GM12878 (cell line): ENCODE measurements around the gene MAPRE3. TPM values are rescaled to one million over a fixed set of nuclear protein-coding genes. Genes with fewer than 3 reads are reported as not detected.

Source experiments
- ATAC-seq: fragments of 200-7000 bp; cut with Tn5 transposase; 3 replicates; pipeline ENCODE4 v1.9.1; 2020; ENCODE audit warnings: mild to moderate bottlenecking, moderate library complexity
- BruUV-seq: library from RNA; stranded (reverse); fragments of 400-500 nt; replicated peaks from 2 replicates; lab custom pipeline; 2021; lab: Mats Ljungman, UMichigan
- CTCF ChIA-PET: fragments of 300-600 bp; sonication (Branson Sonifier 250); formaldehyde crosslinking; extraction: SDS; loops from one replicate; lab custom pipeline; 2021; ENCODE audit warnings: inconsistent platforms; lab: Yijun Ruan, JAX
- POLR2A ChIA-PET: fragments of 350-600 bp; formaldehyde crosslinking; extraction: SDS; loops from one replicate; lab custom pipeline; 2021; ENCODE audit warnings: inconsistent platforms; lab: Charles Lee
- RAD21 ChIA-PET: fragments of 300-600 bp; sonication (Branson Sonifier 250); formaldehyde crosslinking; loops from one replicate; lab custom pipeline; 2023; ENCODE audit warnings: antibody characterized with exemption; ENCODE audit not compliant: unreplicated experiment; lab: Charles Lee
- SMC1A ChIA-PET: fragments of 300-600 bp; sonication (Branson Sonifier 250); formaldehyde crosslinking; loops from one replicate; lab custom pipeline; 2023; ENCODE audit not compliant: unreplicated experiment, uncharacterized antibody; lab: Charles Lee
- DNase-seq: peaks from one replicate; pipeline ENCODE4 v3.0.0-alpha.2; 2011; ENCODE audit warnings: low read depth, low spot score
- FAIRE-seq: peaks from 3 replicates; lab custom pipeline; 2011; peaks lifted over from hg19 to GRCh38; lab: Jason Lieb, UNC
- H2AFZ ChIP-seq: 2 replicates; pipeline ENCODE4 v1.6.0; 2011; ENCODE audit warnings: low read depth, low read length, control low read depth; ENCODE audit not compliant: control insufficient read depth
- H3K27ac ChIP-seq: 2 replicates; pipeline ENCODE4 v1.5.1; 2011; ENCODE audit warnings: control low read depth; ENCODE audit not compliant: control insufficient read depth, insufficient read depth
- H3K27me3 ChIP-seq, 2 experiments: replicated peaks in 1 of 2; 2 replicates each; pipeline versions ENCODE4 v1.6.0 to v1.6.1; 2011; ENCODE audit warnings: low read length in 1 of 2; ENCODE audit not compliant: control insufficient read depth in 2 of 2, insufficient read depth in 2 of 2
- H3K36me3 ChIP-seq, 2 experiments: 2 replicates each; pipeline ENCODE4 v1.5.1; 2011; ENCODE audit warnings: low read length in 1 of 2; ENCODE audit not compliant: control insufficient read depth in 2 of 2, insufficient read depth in 2 of 2
- H3K4me1 ChIP-seq: 2 replicates; pipeline ENCODE4 v1.6.1; 2011; ENCODE audit warnings: mild to moderate bottlenecking, low read length, moderate library complexity, mixed read lengths; ENCODE audit not compliant: control insufficient read depth, insufficient read depth
- H3K4me2 ChIP-seq: 2 replicates; pipeline ENCODE4 v1.6.0; 2011; ENCODE audit warnings: control low read depth; ENCODE audit not compliant: control insufficient read depth, insufficient read depth
- H3K4me3 ChIP-seq: fragments of 200-600 bp; sonication (generic); 2 replicates; pipeline ENCODE4 v1.5.1; 2016
- H3K79me2 ChIP-seq: 2 replicates; pipeline ENCODE4 v1.6.0; 2011; ENCODE audit warnings: low read length; ENCODE audit not compliant: control insufficient read depth, insufficient read depth
- H3K9ac ChIP-seq: 2 replicates; pipeline ENCODE4 v1.8.0; 2011; ENCODE audit warnings: low read length, control low read depth, mixed read lengths; ENCODE audit not compliant: control insufficient read depth, insufficient read depth
- H3K9me3 ChIP-seq: replicated peaks from 3 replicates; pipeline ENCODE4 v1.5.1; 2011; ENCODE audit warnings: mild to moderate bottlenecking, low read length; ENCODE audit not compliant: control insufficient read depth, insufficient read depth
- H4K20me1 ChIP-seq: 2 replicates; pipeline ENCODE4 v1.6.0; 2011; ENCODE audit not compliant: control insufficient read depth, insufficient read depth
- ESRRA ChIP-seq: IDR thresholded peaks from 2 replicates; pipeline ENCODE4 v1.6.1; 2012; ENCODE audit warnings: mild to moderate bottlenecking, low read length, improper control_type of control experiment
- HDGF ChIP-seq: fragments of 450-650 bp; IDR thresholded peaks from 2 replicates; pipeline ENCODE4 v1.6.1; 2016; ENCODE audit warnings: antibody characterized with exemption
- STAT1 ChIP-seq: fragments of 450-650 bp; conservative IDR thresholded peaks from 2 replicates; pipeline ENCODE4 v1.6.1; 2014; ENCODE audit warnings: antibody characterized with exemption, mild to moderate bottlenecking
- WGBS: methylation state at CpG from one replicate; pipeline ENCODE4 v1.1.6; 2016; ENCODE audit warnings: low lambda C conversion rate; ENCODE audit not compliant: insufficient replicate concordance, insufficient coverage; ENCODE audit errors: missing lambda C conversion rate; 5-methylcytosine and 5-hydroxymethylcytosine counted together
- in situ Hi-C: fragments of 300-500 bp; cut with MboI; formaldehyde crosslinking; loops from 9 replicates; pipeline ENCODE4 v1.14.3; 2018; ENCODE audit warnings: mixed read lengths
- intact Hi-C: fragments of 100-400 bp; cut with micrococcal nuclease; formaldehyde crosslinking; loops from one replicate; pipeline ENCODE4 v1.14.2; 2022; ENCODE audit not compliant: unreplicated experiment
- polyA plus RNA-seq, 11 experiments: library from polyadenylated mRNA; depleted of rRNA in 4 of 11; unstranded in 6 of 11; stranded (reverse) in 5 of 11; fragments of >200 nt; fragmentation: Nextera tagmentation in 4 of 11; fragmentation: Illumina TruSeq in 1 of 11; extraction: Ambion mirVana in 4 of 11; extraction: Trizol in 1 of 11; gene quantifications; 1 replicate in 1 of 11; 2 replicates in 10 of 11; pipeline versions ENCODE4 v1.2.1 to v1.2.3, GENCODE V29; 2011 to 2016; ENCODE audit warnings: inconsistent platforms in 2 of 11, missing spikeins in 2 of 11, low read depth in 1 of 11
- total RNA-seq, 4 experiments: library from RNA; depleted of rRNA in 3 of 4; stranded (reverse); fragments of >200 nt in 3 of 4; fragmentation: Illumina TruSeq in 1 of 4; extraction: Trizol in 1 of 4; gene quantifications; 2 replicates each; pipeline versions ENCODE4 v1.2.1 to v1.2.3, GENCODE V29; 2013 to 2021
- TF ChIP-seq, protein P1 (sequence below): fragments of 450-650 bp; formaldehyde crosslinking; IDR thresholded peaks from 2 replicates; pipeline ENCODE4 v1.4.0; 2022; ENCODE audit warnings: mild to moderate bottlenecking, moderate library complexity

MAPRE3 gene
- total and polyA plus RNA-seq, 10 of the 15 experiments (the other 5 are each of a cell fraction or from before 2014, with no cell fraction given): 0.03 to 1.3 (median 0.73) TPM; not detected in 1

DNA sequence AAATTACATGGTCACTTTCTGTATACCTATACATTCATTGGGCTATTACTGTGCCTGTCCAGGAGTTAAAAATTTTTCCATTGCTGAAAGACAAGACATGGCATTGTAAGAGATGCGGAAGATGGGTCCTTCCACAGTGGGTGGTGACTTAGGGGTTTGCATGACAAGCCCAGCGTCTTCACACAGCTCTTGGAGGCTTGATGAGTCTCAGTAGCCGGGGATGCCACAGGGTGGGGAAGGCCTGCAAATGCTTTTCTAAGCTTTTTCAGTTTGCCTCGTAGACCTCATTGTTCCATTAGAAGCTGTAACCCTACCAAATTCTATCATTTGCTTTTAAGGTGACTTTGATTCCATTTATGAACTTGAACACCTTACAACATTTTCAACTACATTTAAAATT, 18.1 kb upstream of the MAPRE3 start (continued):
- TF ChIP-seq, protein P1, sequence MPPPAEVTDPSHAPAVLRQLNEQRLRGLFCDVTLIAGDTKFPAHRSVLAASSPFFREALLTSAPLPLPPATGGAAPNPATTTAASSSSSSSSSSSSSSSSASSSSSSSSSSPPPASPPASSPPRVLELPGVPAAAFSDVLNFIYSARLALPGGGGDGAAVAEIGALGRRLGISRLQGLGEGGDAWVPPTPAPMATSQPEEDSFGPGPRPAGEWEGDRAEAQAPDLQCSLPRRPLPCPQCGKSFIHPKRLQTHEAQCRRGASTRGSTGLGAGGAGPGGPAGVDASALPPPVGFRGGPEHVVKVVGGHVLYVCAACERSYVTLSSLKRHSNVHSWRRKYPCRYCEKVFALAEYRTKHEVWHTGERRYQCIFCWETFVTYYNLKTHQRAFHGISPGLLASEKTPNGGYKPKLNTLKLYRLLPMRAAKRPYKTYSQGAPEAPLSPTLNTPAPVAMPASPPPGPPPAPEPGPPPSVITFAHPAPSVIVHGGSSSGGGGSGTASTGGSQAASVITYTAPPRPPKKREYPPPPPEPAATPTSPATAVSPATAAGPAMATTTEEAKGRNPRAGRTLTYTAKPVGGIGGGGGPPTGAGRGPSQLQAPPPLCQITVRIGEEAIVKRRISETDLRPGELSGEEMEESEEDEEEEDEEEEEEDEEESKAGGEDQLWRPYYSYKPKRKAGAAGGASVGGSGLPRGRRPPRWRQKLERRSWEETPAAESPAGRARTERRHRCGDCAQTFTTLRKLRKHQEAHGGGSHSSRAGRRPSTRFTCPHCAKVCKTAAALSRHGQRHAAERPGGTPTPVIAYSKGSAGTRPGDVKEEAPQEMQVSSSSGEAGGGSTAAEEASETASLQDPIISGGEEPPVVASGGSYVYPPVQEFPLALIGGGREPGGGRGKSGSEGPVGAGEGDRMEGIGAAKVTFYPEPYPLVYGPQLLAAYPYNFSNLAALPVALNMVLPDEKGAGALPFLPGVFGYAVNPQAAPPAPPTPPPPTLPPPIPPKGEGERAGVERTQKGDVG (CRISPR knock-in tag): no peak
- no peak for TF ChIP-seq HDGF

DNA sequence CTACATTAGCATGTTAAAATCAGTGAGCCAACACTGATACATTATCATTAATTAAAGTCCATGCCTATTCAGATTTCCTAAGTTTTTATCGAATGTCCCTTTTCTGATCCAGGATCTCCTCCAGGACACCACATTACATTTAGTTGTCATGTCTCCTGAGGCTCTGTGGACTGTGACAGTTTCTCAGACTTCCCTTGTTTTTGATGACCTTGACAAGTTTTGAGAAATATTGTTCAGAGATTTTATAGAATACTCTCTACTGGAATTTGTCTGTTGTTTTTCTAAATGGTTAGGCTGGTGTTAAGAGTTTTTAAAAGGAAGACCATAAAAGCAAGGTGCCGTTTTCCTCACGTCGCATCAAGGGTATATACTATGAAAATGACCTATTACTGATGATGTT, 16.3 kb upstream of the MAPRE3 start:
- Histone ChIP-seq H3K79me2 (no peaks in the 10 kb centered on the region), H3K27me3 (peaks cover 2 to 4% of the 10 kb centered on the region in 2 experiments; a peak in 2 of 4 replicates), H3K9me3 (no peaks in the 10 kb centered on the region), H3K36me3 (no peaks in the 10 kb centered on the region), H4K20me1 (no peaks in the 10 kb centered on the region), H3K4me2 (no peak overlapping the region), H3K4me3 (no peak overlapping the region), H3K9ac (no peak overlapping the region), H3K27ac (no peak overlapping the region), H3K4me1 (no peaks in the 10 kb centered on the region), H2AFZ (no peak overlapping the region)
- no peak for ATAC-seq
- no TSS peak for BruUV-seq
- 76% methylated on average over 4 of the region's 4 CpGs for WGBS
- TF ChIP-seq ESRRA: no peak
- TF ChIP-seq STAT1: no peak
- SMC1A ChIA-PET: interaction anchor here (0.6 to 1.3 kb wide), 3 partner anchors 8 to 970 kb away, joined by 3 to 4 read pairs (median 3); no protein-coding TSS in a partner anchor
- no peak for FAIRE-seq
- RAD21 ChIA-PET: no interaction called here
- intact Hi-C loops (no loop called here), in situ Hi-C loops (no loop called here)
- CTCF ChIA-PET: interaction anchor here (2.1 to 2.2 kb wide), 2 partner anchors 9 to 349 kb away, joined by 8 to 13 read pairs; no protein-coding TSS in a partner anchor
- no peak for DNase-seq
- POLR2A ChIA-PET: no interaction called here
